Measurements from ENCODE around the gene CDCP1. TPM values are rescaled to one million over a fixed set of nuclear protein-coding genes. Genes with fewer than 3 reads are reported as not detected.

The CDCP1 gene
- polyA plus RNA-seq, 10 donors: 0.15 to 2.8 (median 0.28) TPM

GRCh38 chr3:45113625-45114050, 32.5 kb downstream of the CDCP1 start:
- DNase-seq: no peak

DNA sequence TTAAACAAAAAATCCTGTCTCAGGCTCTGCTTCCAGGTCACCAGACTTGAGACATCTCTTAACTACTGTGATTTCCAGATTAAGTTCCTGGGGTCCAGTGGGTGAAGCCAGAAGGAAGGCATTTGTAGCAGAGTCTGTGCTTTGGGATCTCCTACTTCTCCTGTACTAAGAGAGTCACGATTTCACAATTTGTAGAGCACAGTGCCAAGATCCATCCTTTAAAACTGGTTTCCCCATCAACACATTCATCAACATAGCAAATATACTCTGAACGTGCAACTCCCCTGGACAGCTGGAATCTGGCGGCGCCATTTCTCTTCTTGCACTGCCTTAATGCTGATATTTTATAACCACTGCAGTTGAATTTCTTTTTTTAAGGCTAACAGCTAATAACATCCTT, 33.2 kb downstream of the CDCP1 start:
- no peak for DNase-seq

DNA sequence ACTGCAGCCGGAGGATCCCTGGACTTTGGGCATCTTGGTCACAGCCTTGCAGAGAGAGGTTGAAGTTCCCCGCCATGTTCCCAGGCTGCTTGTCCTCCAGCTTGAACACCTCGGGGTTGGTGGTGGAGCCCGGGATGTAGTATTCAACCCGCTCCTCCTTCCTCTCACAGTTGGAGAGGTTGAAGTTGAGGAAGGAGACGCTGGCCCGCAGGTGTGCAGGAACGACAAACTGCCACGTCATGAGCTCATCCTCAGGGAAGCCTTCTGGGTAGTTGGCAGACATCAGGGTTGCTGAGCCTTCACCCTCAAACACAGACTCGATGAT, 35.7 kb downstream of the CDCP1 start:
- DNase-seq: no peak

DNA sequence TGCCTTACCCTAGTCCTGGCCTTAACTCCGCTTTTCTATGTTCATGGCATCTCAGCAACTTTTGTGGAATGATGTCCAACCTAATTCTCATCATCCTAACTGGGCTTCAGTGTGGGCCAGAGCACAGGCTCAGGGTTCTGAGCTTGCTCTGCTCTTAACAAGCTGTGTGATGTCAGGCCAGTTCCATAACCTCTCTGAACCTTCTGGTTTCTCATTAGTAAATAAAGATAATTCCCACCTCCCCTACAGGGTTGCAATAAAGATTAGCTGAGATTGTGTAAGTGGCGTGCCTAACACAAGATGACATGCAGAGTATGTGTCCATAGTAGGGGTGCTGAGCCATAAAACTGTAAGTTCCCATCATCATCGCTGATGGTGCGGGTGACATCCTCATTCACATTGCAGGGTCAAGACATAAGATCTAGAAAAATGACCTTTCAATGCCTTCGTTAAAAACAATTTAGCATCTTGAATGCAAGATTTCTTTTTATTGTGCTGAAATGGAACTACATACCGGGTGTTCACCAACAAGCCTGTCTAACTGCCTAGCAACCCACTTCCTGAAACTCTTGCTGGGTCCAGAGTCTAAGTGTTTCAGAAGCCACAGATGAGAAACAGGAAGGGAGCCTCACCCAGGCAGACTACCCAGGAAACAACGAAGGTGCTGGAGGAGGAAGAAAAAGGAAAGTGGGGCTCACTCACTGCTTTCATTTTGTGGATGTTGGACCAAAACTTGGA, 36.2 kb downstream of the CDCP1 start:
- DNase-seq: peak in 1 of 3 donors; percentile 19

DNA sequence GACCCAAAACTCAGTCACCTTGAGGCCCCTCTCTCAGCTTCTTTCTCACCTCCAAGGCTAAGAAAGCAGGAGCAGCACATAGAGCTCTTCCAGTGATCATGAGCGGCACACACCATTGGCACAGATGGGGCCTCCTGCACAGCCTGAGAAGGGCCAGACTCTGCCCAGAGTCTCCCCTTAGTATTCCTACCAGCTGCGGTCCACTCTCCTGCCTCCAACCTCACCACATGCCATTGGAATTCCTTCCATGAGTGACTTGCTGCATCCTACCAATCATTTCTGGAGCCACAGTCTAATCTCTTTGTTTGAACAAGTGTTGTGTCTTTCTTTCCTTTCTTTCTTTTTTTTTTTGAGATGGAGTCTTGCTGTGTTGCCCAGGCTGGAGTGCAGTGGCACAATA, 39.3 kb downstream of the CDCP1 start:
- DNase-seq: no peak

GRCh38 chr3:45105855-45106671, 40.1 kb downstream of the CDCP1 start:
- DNase-seq: peak in 1 of 3 donors; percentile 55

GRCh38 chr3:45104715-45105711, 41.2 kb downstream of the CDCP1 start:
- no peak for DNase-seq

GRCh38 chr3:45103753-45104714, 42.1 kb downstream of the CDCP1 start:
- DNase-seq: no peak

DNA sequence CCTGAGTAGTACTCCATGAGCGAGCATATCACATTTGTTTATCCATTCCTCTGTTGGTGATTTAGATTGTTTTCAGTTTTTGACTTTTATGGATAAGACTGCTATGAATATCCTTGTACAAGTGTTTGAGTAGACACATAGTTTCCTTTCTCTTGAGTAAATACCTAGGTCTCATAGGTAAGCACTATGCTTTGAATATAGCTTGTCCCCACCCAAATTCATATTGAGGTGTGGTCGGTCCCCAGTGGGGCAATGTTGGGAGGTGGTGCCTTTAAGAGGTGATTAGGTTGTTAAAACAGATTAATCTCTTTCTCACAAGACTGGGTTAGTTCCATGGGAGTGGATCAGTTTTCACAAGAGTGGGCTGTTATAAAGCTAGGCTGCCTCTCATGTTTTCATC, 42.8 kb downstream of the CDCP1 start:
- no peak for DNase-seq

DNA sequence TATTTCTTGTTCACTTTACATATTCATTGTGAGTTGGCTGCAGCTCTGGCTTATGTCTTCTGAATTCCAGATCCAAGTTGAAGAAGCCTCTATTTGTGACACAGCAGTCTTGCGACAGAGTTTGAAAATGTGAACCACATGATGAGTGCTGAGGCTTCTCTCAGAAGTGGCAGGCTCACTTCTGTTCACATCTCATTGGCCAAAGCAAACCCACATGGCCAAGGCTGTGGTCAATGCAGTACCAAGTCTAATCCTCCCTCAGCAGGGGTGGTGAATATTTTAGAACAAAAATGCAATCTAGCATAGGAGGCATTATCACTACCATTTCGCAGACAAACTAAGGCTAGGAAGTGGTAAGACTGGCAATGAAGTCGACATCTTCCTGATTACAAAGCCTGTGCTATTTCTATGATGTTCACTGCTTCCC, 45.2 kb downstream of the CDCP1 start:
- no peak for DNase-seq

DNA sequence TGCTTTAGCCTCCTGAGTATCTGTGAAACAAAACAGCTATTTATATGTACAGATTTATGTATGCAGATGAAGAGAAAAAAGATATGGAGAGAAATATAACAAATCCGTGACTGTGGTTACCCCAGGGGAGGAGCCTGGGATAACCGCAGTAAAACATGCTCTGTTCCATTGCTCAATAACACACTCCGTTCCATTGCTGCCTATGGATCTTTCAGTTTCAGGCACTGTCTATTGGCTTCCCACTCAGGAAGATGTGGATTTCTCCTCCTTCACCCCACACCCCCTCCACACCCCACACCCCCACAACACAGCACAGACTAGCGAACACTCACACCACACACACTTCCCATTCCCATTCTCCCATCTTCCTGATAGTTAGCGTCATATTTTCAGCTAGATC, 47.9 kb downstream of the CDCP1 start:
- DNase-seq: no peak

GRCh38 chr3:45097296-45097883, 48.8 kb downstream of the CDCP1 start:
- DNase-seq: no peak

- no peak for DNase-seq
Measured at GRCh38 chr3:45095916-45096526, 50.2 kb downstream of the CDCP1 start.

GRCh38 chr3:45093176-45093575, 53.0 kb downstream of the CDCP1 start:
- no peak for DNase-seq

DNA sequence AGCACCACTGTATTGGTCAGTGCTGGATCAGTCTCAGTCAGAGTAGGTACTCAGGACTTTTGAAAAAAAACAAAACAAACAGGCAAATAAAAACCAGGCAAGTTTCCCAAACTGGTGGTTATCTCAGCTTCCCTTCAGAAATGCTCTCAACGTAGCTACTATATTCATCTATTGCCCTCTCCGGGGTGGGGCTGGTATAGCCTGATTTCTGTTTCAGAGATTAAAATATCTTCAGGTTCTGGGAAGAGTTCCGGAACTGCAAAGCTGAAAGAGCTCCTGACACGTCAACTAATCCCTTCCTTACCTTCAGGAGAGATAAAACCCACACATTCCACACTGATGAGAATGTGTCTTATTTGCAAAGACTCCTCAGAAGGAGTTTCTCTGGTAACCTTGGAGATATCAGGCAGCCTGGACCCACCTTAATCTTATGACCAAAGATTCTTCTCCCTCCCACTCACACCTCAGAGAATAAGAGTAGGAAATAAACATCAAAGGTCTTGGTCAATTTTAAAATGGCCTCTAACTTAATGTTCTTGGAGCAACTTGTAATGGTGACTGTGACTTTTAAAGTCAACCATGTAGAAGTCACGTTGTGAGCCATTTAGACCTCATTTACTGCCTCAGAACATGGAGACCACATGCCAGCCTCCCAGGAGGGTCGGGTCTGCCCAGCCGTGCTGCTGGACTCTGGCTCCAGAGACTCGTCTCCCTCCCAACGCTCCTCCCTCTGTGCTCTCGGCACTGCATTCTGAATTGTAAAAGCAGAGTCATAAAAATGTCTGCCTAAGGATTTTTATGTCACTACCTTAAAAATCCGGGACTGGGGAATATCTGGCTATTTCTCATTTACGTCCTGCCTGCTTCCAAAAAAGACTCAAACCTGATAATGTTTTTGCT, 53.8 kb downstream of the CDCP1 start:
- DNase-seq: peak in 1 of 3 donors; percentile 35

DNA sequence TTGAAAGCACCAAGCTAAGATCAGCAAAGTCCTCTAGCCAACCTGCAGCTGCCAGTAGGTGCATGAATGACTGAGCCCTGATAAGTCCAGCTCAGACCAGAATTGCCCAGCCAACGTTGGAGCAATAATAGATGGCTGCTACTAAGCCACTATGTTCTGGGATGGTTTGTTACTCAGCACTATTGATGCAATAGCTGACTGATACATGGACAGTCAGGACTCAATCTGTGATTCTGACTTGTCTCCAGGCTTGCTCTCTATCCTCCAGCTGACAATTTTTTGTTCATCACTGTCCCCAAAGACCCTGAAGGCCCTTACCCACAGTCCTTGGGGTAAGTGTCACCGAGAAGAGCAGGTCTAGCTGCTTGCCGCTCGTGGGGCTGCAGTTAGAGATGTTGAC, 55.3 kb downstream of the CDCP1 start:
- no peak for DNase-seq

- no peak for DNase-seq
Measured at GRCh38 chr3:45088543-45089358, 57.4 kb downstream of the CDCP1 start.

- DNase-seq: no peak
Measured at GRCh38 chr3:45087155-45087554, 59.0 kb downstream of the CDCP1 start.
